NK-92 (cell line): ENCODE results near the gene SCN8A.
"Not testable (repeated sequence)": the region's sequence is repeated elsewhere in the genome, so short reads cannot be mapped to it uniquely, and the experiment has no call there.

Experiments used
- DNase-seq: peaks from one replicate; lab custom pipeline; 2025; ENCODE audit not compliant: unreplicated experiment; lab: John Stamatoyannopoulos, UW

Gene SCN8A

GRCh38 chr12:51760231-51760630 is 169.2 kb downstream of the SCN8A start:
- DNase-seq, result no peak

GRCh38 chr12:51763743-51764142 is 172.7 kb downstream of the SCN8A start:
- no peak for DNase-seq

GRCh38 chr12:51766067-51766676 is 175.1 kb downstream of the SCN8A start:
- DNase-seq, result no peak

GRCh38 chr12:51771008-51771407 is 180.0 kb downstream of the SCN8A start:
- DNase-seq, result no peak

- DNase-seq, result no peak
These were observed 182.3 kb downstream of the SCN8A start for GRCh38 chr12:51773145-51773869.

DNA sequence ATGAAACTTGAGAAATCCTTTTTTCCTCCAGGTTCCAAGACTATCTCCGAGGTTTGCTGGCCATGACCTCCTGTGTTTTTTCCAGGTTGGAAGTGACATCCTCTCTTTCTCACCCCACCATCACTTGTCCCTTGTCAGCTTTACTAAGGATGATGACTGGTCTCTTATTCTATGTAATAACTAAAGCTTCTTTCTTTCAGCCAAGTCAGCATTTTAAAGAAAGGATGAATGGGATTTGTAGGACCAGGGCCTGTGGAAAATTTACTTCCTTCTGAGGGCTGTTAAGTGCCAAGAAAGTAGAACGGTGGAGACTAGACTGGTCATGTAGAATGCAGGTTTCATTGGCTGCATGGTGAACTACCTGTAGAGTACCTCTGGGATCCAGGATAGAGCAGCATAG is 183.9 kb downstream of the SCN8A start:
- DNase-seq, result no peak

DNA sequence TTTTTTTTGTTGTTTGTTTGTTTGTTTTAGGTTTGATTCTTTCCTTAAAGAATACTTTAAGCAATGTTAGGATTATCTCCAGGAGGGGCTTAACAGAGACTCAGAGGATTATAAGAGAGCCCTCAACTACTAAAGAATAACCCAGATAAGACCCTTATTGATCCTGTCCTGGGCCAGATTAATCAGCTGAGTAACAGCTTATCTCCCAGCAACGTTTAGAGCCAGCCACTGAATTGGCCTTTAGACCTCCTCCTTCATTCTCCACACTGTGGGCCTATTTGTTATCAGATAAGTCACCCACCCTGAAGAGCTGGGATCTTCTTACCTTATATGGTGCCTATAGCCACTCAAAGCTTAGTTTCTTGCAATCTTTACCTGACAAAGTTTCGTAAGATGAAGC is 186.4 kb downstream of the SCN8A start:
- no peak for DNase-seq

DNA sequence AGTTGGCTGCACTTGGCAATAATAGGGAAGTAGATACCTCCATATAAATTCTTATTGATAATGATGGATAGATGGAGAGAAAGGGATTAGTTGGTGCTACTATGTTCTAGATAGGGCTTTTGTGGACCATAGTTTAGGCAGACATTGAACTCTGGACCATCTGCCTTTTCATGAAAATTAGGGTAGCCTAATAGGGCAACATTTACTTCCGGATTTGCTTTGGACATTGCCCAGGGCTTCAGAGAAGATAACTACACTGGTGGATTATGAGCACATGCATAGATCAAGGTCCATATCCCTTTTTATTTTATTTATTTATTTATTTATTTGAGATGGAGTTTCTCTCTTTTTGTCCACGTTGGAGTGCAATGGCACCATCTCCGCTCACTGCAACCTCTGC is 186.9 kb downstream of the SCN8A start:
- DNase-seq, result no peak

- no peak for DNase-seq
These were observed 188.8 kb downstream of the SCN8A start for GRCh38 chr12:51779876-51780275.

GRCh38 chr12:51784688-51785087 is 193.7 kb downstream of the SCN8A start:
- DNase-seq, result no peak

DNA sequence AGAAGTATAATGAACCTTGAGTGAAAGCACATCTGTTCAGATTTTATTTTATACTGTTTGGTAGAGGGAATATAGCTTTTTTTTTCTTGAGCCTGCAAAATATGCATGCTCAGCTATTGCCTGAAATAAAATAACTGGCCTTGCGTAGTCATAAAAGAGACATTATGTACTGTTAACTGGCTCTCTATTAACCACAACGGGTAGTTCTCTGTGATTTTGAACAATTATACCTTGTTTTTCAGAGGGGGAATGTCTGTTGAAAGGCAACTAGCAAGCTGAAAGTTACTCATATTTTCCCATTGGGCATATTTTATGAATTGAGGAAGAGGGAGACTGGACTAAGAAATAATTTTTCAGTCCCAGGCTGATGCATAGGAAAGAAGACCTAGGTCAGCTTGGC is 194.9 kb downstream of the SCN8A start:
- DNase-seq, result no peak

DNA sequence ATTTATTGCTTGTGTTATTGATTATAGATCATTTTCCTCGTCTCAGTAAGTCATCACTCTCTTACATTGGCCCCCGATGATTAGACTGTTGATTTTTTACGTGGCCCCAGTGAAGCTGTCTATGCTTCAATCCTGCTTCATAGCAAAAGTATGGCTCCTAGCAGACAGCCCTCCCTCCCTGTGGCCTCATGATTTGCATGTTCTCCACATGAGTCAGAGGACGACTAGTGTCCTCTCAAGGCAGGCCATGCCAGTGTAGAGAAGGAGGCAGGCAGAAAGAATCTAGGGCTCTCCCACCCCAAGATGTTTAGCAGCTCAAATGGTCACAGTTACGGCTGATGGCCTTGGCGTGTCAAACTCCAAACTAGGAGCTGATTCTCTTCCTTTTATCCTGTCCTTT is 197.8 kb downstream of the SCN8A start:
- DNase-seq, result no peak

GRCh38 chr12:51792417-51792816 is 201.4 kb downstream of the SCN8A start:
- DNase-seq, result no peak

DNA sequence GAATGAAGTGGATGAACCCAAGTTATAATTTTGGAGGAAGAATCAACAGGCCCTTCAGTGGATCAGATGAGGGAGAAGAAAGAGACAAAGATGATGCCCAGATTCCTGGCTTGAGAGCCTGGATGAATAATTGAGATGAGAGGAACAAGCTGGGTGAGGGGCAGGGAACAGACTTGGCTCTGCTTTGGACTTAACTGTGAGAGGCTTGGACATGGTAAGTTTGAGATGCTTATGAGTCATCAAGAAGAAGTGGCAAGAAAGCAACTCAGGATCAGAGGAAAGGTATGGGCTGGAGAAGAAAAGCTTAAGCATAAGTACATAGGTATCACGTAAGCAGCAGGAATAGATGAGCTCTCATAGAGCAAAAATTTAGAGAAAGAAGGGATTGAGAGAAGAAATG is 202.2 kb downstream of the SCN8A start:
- DNase-seq, result no peak

- no peak for DNase-seq
These were observed 206.3 kb downstream of the SCN8A start for GRCh38 chr12:51797301-51797700.

DNA sequence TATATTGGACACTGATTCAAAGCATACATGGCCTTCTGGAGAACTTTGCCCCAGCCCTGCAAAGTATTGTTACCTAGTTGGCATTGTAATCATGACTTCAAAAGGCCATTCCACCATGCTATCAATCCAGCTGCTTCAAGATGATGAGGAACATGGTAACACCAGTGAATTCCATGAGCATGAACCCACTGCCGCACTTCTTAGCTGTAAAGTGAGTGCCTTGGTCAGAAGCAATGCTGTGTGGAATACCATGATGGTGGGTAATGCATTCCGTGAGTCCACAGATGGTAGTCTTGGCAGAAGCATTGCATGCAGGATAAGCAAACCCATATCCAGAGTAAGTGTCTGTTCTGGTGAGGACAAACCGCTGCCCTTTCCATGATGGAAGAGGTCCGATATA is 207.0 kb downstream of the SCN8A start:
- not testable (repeated sequence) for DNase-seq

GRCh38 chr12:51798501-51798900 is 207.5 kb downstream of the SCN8A start:
- no peak for DNase-seq

GRCh38 chr12:51801027-51801426 is 210.0 kb downstream of the SCN8A start:
- DNase-seq, result no peak

DNA sequence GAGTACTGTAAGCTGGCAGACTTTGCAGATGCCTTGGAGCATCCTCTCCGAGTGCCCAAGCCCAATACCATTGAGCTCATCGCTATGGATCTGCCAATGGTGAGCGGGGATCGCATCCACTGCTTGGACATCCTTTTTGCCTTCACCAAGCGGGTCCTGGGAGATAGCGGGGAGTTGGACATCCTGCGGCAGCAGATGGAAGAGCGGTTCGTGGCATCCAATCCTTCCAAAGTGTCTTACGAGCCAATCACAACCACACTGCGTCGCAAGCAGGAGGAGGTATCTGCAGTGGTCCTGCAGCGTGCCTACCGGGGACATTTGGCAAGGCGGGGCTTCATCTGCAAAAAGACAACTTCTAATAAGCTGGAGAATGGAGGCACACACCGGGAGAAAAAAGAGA is 215.9 kb downstream of the SCN8A start:
- no peak for DNase-seq

- no peak for DNase-seq
These were observed 218.2 kb downstream of the SCN8A start for GRCh38 chr12:51809193-51809592.

DNA sequence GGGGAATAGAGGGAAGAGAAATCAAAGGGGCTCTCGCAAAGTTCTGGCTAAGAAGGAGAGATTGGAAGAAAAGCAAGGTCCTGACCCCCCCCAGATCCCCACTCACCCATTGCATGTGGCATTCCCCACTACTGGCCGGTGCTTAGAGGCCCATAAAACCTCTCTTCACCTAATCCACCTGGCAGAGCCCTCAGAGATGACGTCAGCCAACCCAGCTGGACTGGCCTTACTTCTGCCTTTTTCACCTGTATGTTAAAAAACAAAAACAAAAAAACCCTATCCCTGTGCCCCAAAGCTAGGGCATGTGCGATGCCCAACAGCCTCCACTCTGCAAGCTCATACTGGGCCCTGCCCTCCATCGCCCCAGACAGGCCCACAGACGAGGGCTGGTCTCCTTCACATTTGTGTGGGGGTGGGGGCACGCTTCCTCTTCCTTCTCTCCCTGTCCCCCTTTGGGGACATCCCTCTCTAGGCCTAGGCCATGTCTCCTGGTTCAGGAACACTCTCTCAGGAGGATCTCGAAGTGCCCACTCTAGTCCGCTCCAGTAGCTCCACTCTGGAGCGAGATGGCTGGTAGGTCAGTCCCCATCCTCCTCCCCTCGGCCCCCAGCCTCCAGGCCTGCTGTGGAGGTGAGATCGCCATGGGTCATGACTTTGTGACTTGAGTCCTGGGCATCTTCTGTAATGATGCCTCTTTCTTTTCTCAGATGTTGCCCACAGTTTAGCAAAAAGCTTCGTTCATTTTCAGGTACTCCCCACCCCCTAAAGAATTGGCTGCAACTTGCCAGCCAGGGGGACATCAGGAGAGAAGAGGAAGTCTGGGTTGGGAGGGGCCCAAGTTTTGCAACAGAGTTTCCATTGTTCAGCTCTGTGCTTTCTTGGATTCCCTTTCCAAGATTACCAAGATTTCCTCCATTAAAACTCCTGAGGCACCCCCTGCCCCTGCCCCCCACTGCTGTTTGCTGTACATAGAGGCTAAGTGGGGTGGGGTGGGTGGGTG is 220.5 kb downstream of the SCN8A start:
- no peak for DNase-seq

- DNase-seq, result no peak
These were observed 221.8 kb downstream of the SCN8A start for GRCh38 chr12:51812871-51813270.
